ENCODE results near the gene JAZF1. TPM values are rescaled to one million over a fixed set of nuclear protein-coding genes. Genes with fewer than 3 reads are reported as not detected.

Gene JAZF1
- total and polyA plus RNA-seq, 2 of the 8 experiments (the other 6 are each of a cell fraction or from before 2014, with no cell fraction given), result 2.6 to 21.8 TPM

DNA sequence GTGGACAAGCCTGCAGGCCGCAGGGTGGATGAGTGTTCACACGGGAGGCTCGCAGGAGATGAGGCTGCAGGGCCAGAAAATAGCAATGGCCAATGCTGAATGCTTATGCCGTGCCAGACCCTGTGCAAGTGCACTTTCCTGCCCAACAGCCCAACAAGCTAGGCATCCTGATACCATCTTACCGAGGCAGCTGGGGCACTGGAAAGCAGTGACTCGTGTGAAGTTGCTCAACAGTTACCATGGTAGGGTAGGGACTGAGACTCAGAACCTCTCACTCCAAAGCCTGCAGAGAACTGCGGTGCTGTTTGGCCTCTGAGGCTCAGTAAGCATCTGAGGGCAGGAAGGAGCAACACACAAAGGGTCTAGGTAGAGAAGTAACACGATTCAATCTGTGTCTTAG, 43.7 kb downstream of the JAZF1 start:
- Histone ChIP-seq H3K23ac (ENCODE audit: insufficient read length) (no peak overlapping the region), H3K9me3 (ENCODE audit: insufficient read depth in 2 of 2, low read depth in 1 of 2, low read length in 1 of 2) (no peaks in the 10 kb centered on the region), H3K9ac (replicated peaks in 1 of 4; ENCODE audit: extremely low read depth in 1 of 4, low read depth in 3 of 4, low read length in 3 of 4) (no peak overlapping the region; a peak in 1 of 7 replicates), H2AFZ (ENCODE audit: low read length) (no peak overlapping the region), H4K91ac (replicated peaks; ENCODE audit: insufficient read length, low read length) (no peak overlapping the region), H4K20me1 (replicated peaks in 1 of 2; ENCODE audit: control insufficient read depth in 1 of 2, insufficient read depth in 2 of 2, low read length in 2 of 2) (no peaks in the 10 kb centered on the region), H3K27me3 (replicated peaks in 1 of 4; ENCODE audit: control insufficient read depth in 3 of 4, extremely low read depth in 1 of 4, insufficient read depth in 3 of 4, low read length in 3 of 4) (no peaks in the 10 kb centered on the region), H3K23me2 (ENCODE audit: low read depth, low read length) (no peaks in the 10 kb centered on the region), H2AK5ac (ENCODE audit: low read depth, low read length) (0 out of 2 replicates have a peak overlapping the region, but pooled peaks have one; percentile 28), H4K5ac (ENCODE audit: insufficient read length, low read depth, low read length) (no peak overlapping the region), H3K79me2 (ENCODE audit: control insufficient read depth in 1 of 2, insufficient read depth in 2 of 2, low read length in 2 of 2) (no peaks in the 10 kb centered on the region; a peak in 1 of 4 replicates), H3K79me1 (ENCODE audit: low read depth, low read length) (no peaks in the 10 kb centered on the region; the same call in 1 of the 2 replicates), H4K8ac (ENCODE audit: extremely low read depth, insufficient read depth, low read length) (no peak overlapping the region; the same call in 1 of the 2 replicates), H3K27ac (ENCODE audit: low read depth, low read length) (no peak overlapping the region), H2BK20ac (ENCODE audit: low read length) (no peak overlapping the region), H2BK120ac (replicated peaks; ENCODE audit: low read depth, low read length) (no peak overlapping the region), H3K4me2 (ENCODE audit: insufficient read depth in 1 of 2, low read depth in 2 of 2, low read length in 2 of 2) (no peak overlapping the region), H2BK5ac (ENCODE audit: low read depth, low read length) (no peak overlapping the region; the same call in 1 of the 2 replicates), H3K14ac (ENCODE audit: insufficient read length) (no peak overlapping the region), H3K56ac (replicated peaks; ENCODE audit: insufficient read length, low read depth, low read length) (no peak overlapping the region), H2BK12ac (ENCODE audit: low read depth, low read length) (no peak overlapping the region), H3K36me3 (ENCODE audit: control insufficient read depth in 2 of 4, insufficient read depth in 4 of 4, low read length in 3 of 4) (no peaks in the 10 kb centered on the region), H3K4me3 (ENCODE audit: extremely low read depth in 1 of 4, insufficient read depth in 2 of 4, low read depth in 3 of 4, low read length in 4 of 4) (no peak overlapping the region), H3K18ac (ENCODE audit: extremely low read depth, low read length) (no peak overlapping the region), H3K4ac (replicated peaks; ENCODE audit: insufficient read length, low read depth, low read length) (no peak overlapping the region), H2BK15ac (ENCODE audit: low read length) (no peak overlapping the region), H3K4me1 (replicated peaks in 1 of 4; ENCODE audit: control insufficient read depth in 3 of 4, insufficient read depth in 4 of 4, low read length in 3 of 4) (no peaks in the 10 kb centered on the region; a peak in 2 of 7 replicates)
- CTCF ChIA-PET (ENCODE audit: partially characterized antibody), result no interaction called here
- no peak for DNase-seq (ENCODE audit: low read depth in 1 of 2, low spot score in 2 of 2)
- no peak for TF ChIP-seq FOSL1 (IDR thresholded peaks at IDR 0.05; ENCODE audit: insufficient read depth, low read depth, low read length)
- no peak for TF ChIP-seq KDM4A (IDR thresholded peaks at IDR 0.05; ENCODE audit: low read depth, low read length, severe bottlenecking)
- 97% methylated on average over 8 of the region's 8 CpGs; no CpG with 5 or more reads in 1 of the 2 experiments for WGBS, 2 experiments (ENCODE audit: extremely low coverage in 1 of 2, insufficient coverage in 1 of 2, insufficient read length in 1 of 2, insufficient replicate concordance in 2 of 2, low coverage in 1 of 2, low lambda C conversion rate in 2 of 2, missing lambda C conversion rate in 1 of 2)
- no peak for FAIRE-seq
- POLR2A ChIA-PET (ENCODE audit: partially characterized antibody), result no interaction called here

All from H1 (cell line).